K562 treated with DMSO at 1 percent for 48 hours (cell line): ENCODE measurements around the gene ZC2HC1C. TPM values are rescaled to one million over a fixed set of nuclear protein-coding genes. Genes with fewer than 3 reads are reported as not detected.

Experiments
- total RNA-seq: library from RNA; unstranded; fragments of 300-600 nt; gene quantifications from 2 replicates; pipeline ENCODE4 v1.2.3, GENCODE V29; 2022; ENCODE audit warnings: low replicate concordance; ENCODE audit errors: extremely low read depth

The ZC2HC1C gene, protein sequence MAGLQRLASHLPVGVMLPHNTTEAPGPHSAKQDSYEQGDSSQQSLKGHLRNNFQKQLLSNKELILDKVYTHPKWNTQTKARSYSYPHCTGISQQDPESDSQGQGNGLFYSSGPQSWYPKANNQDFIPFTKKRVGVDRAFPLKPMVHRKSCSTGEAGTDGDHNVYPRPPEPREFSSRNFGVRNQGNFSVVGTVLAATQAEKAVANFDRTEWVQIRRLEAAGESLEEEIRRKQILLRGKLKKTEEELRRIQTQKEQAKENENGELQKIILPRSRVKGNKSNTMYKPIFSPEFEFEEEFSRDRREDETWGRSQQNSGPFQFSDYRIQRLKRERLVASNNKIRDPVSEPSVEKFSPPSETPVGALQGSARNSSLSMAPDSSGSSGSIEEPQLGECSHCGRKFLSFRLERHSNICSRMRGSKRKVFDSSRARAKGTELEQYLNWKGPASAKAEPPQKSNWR
- total RNA-seq = not detected in 2 replicates

DNA sequence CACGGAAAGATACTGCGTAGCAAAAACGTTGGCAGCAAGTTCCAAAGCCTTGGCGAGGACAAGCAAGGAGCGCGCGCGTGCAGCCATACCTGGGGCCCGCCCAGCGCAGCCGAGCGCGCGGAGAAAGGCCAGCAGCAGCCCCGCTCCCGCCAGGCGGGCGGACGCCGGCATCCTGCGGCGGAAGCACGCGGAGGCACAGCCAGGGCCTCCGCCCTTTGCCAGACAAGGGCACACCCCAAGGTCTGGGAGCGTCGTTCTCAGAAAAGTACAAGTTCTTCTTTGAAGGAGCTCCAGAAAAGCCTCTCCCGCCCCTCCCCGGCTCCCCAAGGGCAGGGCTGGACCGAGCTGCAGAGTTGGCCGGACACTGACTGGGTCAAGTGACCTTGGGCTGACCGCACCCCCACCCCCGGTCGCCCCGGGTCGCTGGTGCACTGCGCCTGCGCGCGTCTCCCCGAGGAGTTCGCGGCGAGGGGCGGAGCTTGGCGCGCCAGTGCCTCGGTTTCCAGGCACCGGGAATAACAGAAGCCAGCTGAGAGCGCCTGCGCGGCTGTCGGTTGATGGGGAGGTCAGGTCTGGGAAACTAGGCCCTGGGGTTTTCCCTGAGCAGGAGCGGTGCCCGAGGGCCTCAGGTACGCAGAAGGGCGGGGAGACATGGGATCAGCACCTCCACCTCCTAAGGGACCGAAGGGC is at the start of gene ZC2HC1C:
TSS of gene ZC2HC1C (plus strand) at position 521 of the 690 bp plus-strand sequence. CDS start 933 bp downstream, outside the sequence.

DNA sequence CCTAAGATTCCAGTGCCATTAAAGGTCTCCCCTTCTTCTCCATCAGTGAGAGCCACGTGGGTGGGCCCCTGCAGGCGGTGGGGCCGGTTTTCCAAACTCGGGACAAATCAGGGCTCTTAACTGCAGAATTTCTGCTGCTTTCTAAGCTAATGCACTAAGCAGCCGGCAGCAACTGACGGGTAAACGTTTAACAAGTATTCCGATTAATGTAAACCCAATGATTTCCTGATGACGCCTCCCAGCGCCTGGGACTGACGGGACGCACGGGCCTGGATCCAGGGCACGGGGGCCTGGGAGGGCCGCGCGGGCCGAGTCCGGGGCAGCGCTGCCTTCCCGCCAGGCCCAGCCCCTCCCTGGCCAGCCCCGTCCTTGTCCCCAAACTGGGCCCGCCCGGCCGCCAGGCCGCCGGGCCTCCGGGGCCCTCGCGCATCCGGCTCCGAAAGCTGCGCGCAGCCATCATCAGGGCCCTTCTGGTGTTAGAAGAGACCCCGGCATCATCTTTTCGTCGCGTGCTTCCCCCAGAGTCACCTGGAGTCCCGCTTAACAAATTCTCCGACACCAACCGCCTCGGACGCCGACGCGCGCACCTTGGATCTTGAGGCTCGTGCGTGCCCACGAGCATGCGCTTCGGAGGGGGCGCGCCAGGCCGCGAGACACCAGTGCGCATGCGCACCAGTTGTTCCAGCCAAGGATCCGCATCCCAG is 18.4 kb upstream of the ZC2HC1C start, which contains the start of gene MLH3:
TSS of gene MLH3 (minus strand) at position 616 of the 704 bp plus-strand sequence. CDS start 1,812 bp downstream, outside the sequence.

DNA sequence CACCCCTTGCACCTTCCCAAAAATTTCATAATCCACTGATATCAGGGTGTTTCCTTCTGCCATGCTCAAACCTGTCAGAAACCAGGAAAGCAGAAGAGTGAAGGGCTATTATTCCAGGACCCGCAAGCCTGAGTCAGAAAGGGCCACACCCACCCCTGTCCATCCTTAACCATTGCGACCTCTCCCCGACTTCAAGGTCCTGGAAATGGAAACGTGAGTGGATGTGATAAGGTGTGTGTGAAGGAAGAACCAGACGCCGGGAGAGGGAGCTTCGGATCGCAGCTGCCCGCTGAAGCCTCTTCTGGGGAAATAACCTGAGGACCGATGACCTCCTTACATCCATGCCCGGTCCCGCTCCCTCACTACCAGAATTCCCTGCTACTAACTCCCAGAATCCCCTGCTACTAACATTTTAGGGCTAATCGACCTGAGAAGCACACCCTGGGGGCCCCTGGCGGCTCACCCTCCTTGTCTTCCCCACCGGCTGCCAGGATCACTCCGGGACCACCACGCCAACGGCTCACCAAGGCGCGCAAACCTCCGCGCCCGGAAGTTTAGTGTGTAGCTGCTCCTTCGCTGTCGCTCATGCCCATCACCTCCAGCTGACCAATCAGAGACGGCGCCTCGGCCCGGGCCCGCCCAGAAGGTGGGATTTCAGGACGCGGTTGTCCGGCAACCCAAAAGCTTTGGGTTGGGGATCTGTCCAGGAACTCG is 5.8 kb upstream of the ZC2HC1C start, which contains the start of gene ACYP1:
TSS of gene ACYP1 (minus strand) at position 534 of the 714 bp plus-strand sequence. CDS start at position 63, 471 bp downstream.

DNA sequence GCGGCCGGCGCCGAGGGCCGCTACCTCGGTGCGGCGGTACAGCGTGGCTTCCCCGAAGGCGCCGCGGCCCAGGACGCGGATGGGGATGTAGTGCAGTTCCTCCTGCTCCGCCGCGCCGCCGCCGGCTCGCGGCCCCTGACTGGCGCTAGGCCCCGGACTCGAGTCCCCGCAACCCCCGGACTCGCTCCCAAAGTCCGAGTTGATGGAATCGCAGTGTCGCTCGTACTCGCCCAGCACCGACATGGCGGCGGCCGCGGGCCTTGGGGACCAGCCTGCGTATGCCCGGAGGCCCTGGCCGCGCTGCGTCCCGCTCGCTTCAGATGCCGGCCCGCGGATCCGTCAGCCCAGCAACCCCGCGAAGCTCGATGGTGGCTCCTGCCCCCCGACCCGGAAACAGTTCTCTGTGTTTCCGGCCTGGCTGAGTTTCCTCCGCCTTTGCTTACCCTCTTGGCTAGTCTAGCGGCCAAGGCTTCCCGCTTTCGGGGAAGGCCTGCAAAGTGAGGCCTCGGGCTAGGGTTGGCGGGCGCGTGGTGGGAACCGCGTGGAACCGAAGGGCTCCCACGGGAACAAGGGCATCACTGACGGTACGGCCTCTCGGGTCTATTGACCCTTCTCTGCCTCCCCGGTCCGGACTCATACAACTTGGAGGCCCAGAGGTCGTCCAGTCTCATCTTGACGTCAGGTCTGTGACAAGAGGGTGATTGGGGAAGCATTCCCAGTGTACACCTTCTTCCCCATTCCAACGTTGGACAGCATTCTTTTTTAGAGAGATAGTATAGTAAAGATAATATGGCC is 57.4 kb downstream of the ZC2HC1C start, which contains the start of gene NEK9:
TSS of gene NEK9 (minus strand) at position 370 of the 795 bp plus-strand sequence. CDS start at position 243, 127 bp downstream.

Other genes with a start within 250 kb of the ZC2HC1C start
- not detected in 2 replicates for gene PROX2, start 193.5 kb upstream of the ZC2HC1C start, total RNA-seq
- not detected in 2 replicates for gene DLST, start 187.7 kb upstream of the ZC2HC1C start, total RNA-seq
- gene RPS6KL1, start 146.4 kb upstream of the ZC2HC1C start, total RNA-seq = not detected in 2 replicates
- gene PGF, start 114.0 kb upstream of the ZC2HC1C start, total RNA-seq = not detected in 2 replicates
- not detected in 2 replicates for gene EIF2B2, start 66.7 kb upstream of the ZC2HC1C start, total RNA-seq
- gene MLH3, start 18.2 kb upstream of the ZC2HC1C start, total RNA-seq = not detected in 2 replicates
- gene ACYP1, start 5.6 kb upstream of the ZC2HC1C start, total RNA-seq = not detected in 2 replicates
- gene NEK9, start 57.4 kb downstream of the ZC2HC1C start, total RNA-seq = not detected in 2 replicates
- gene TMED10, start 107.0 kb downstream of the ZC2HC1C start, total RNA-seq = not detected in 2 replicates
- not detected in 2 replicates for gene FOS, start 209.2 kb downstream of the ZC2HC1C start, total RNA-seq